ENCODE results near the gene DOLPP1. TPM values are rescaled to one million over a fixed set of nuclear protein-coding genes. Genes with fewer than 3 reads are reported as not detected.

The DOLPP1 gene
- total RNA-seq, 2 donors from 2014 or later = 30.1 to 30.4 TPM

DNA sequence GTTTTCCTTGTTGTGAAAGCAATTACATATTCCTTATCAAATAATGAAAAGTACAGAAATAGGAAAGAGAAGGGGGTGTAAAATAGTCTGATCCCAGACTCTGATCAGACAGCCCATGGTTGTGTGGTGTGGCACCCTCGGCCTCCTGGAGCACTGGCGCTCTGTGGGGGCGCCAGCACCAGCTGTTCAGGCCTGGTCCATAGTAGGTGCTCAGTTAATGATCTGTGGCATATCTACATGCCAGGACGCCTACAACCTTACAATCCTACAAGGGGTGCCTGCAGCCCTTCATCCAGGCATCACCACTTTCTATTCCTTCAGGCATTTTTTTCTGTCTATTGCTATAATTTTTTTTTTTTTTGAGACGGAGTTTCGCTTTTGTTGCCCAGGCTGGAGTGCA lies 27.9 kb upstream of the DOLPP1 start:
- TF ChIP-seq, protein P1, sequence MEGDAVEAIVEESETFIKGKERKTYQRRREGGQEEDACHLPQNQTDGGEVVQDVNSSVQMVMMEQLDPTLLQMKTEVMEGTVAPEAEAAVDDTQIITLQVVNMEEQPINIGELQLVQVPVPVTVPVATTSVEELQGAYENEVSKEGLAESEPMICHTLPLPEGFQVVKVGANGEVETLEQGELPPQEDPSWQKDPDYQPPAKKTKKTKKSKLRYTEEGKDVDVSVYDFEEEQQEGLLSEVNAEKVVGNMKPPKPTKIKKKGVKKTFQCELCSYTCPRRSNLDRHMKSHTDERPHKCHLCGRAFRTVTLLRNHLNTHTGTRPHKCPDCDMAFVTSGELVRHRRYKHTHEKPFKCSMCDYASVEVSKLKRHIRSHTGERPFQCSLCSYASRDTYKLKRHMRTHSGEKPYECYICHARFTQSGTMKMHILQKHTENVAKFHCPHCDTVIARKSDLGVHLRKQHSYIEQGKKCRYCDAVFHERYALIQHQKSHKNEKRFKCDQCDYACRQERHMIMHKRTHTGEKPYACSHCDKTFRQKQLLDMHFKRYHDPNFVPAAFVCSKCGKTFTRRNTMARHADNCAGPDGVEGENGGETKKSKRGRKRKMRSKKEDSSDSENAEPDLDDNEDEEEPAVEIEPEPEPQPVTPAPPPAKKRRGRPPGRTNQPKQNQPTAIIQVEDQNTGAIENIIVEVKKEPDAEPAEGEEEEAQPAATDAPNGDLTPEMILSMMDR (conservative IDR thresholded peaks at IDR 0.05) = no peak
- no peaks in the 10 kb centered on the region for H3K9me3 Mint-ChIP-seq
- peaks cover 10% of the 10 kb centered on the region for H3K36me3 ChIP-seq (ENCODE audit: control insufficient read depth, insufficient read depth, low read length)
- 95% methylated on average over 5 to 6 of the region's 6 CpGs for WGBS, 2 experiments (ENCODE audit: insufficient coverage in 1 of 2, insufficient read length in 1 of 2)
- H3K36me3 Mint-ChIP-seq (ENCODE audit: low read depth) = peaks cover 24% of the 10 kb centered on the region
- no peak overlapping the region for H3K4me3 Mint-ChIP-seq
- DNase-seq = no peak
- H3K27me3 ChIP-seq (ENCODE audit: control insufficient read depth, insufficient read depth, low read length, poor library complexity, severe bottlenecking) = no peaks in the 10 kb centered on the region
- no peaks in the 10 kb centered on the region for H3K4me1 Mint-ChIP-seq
- no peaks in the 10 kb centered on the region for H3K9me3 ChIP-seq (ENCODE audit: control insufficient read depth, low read length)
- no peaks in the 10 kb centered on the region for H3K27me3 Mint-ChIP-seq (ENCODE audit: insufficient read depth)
- no peak overlapping the region for H3K27ac ChIP-seq (ENCODE audit: low read depth, low read length)
- no peak overlapping the region for H3K27ac Mint-ChIP-seq
- no peak overlapping the region for H3K4me3 ChIP-seq (ENCODE audit: low read length)
- H3K9ac ChIP-seq (ENCODE audit: extremely low read depth, low read length, poor library complexity, severe bottlenecking) = no peak overlapping the region
- no peaks in the 10 kb centered on the region for H3K4me1 ChIP-seq (ENCODE audit: control insufficient read depth, insufficient read depth, low read length)

- Histone ChIP-seq H3K9ac (ENCODE audit: extremely low read depth, low read length, poor library complexity, severe bottlenecking) (no peak overlapping the region), H3K4me1 (ENCODE audit: control insufficient read depth, insufficient read depth, low read length) (no peaks in the 10 kb centered on the region), H3K4me3 (ENCODE audit: low read length) (no peak overlapping the region), H3K9me3 (ENCODE audit: control insufficient read depth, low read length) (no peaks in the 10 kb centered on the region), H3K36me3 (ENCODE audit: control insufficient read depth, insufficient read depth, low read length) (peaks cover 8% of the 10 kb centered on the region), H3K27me3 (ENCODE audit: control insufficient read depth, insufficient read depth, low read length, poor library complexity, severe bottlenecking) (no peaks in the 10 kb centered on the region), H3K27ac (ENCODE audit: low read depth, low read length) (no peak overlapping the region)
- no peaks in the 10 kb centered on the region for H3K27me3 Mint-ChIP-seq (ENCODE audit: insufficient read depth)
- H3K4me1 Mint-ChIP-seq = no peaks in the 10 kb centered on the region
- H3K27ac Mint-ChIP-seq = no peak overlapping the region
- peaks cover 22% of the 10 kb centered on the region for H3K36me3 Mint-ChIP-seq (ENCODE audit: low read depth)
- no peak for DNase-seq
- WGBS, 2 experiments (ENCODE audit: insufficient coverage in 1 of 2, insufficient read length in 1 of 2) = 85 to 92% methylated on average over 5 of the region's 5 CpGs
- H3K4me3 Mint-ChIP-seq = no peak overlapping the region
- TF ChIP-seq, protein P1 (conservative IDR thresholded peaks at IDR 0.05) = no peak
- H3K9me3 Mint-ChIP-seq = no peaks in the 10 kb centered on the region
These were observed 26.6 kb upstream of the DOLPP1 start for GRCh38 chr9:129054163-129054851.

GRCh38 chr9:129058965-129059795 lies 21.7 kb upstream of the DOLPP1 start:
- TF ChIP-seq, protein P1 (conservative IDR thresholded peaks at IDR 0.05) = no peak
- peak; percentile 26 for DNase-seq
- Mint-ChIP-seq H3K9me3 (no peaks in the 10 kb centered on the region), H3K27ac (no peak overlapping the region), H3K4me3 (no peak overlapping the region), H3K36me3 (ENCODE audit: low read depth) (peaks cover 29% of the 10 kb centered on the region), H3K27me3 (ENCODE audit: insufficient read depth) (no peaks in the 10 kb centered on the region), H3K4me1 (no peaks in the 10 kb centered on the region)
- Histone ChIP-seq H3K27ac (ENCODE audit: low read depth, low read length) (no peak overlapping the region), H3K4me1 (ENCODE audit: control insufficient read depth, insufficient read depth, low read length) (no peaks in the 10 kb centered on the region), H3K9me3 (ENCODE audit: control insufficient read depth, low read length) (no peaks in the 10 kb centered on the region), H3K9ac (ENCODE audit: extremely low read depth, low read length, poor library complexity, severe bottlenecking) (no peak overlapping the region), H3K36me3 (ENCODE audit: control insufficient read depth, insufficient read depth, low read length) (peaks cover 21% of the 10 kb centered on the region), H3K27me3 (ENCODE audit: control insufficient read depth, insufficient read depth, low read length, poor library complexity, severe bottlenecking) (no peaks in the 10 kb centered on the region), H3K4me3 (ENCODE audit: low read length) (no peak overlapping the region)
- 91 to 96% methylated on average over 14 to 21 of the region's 21 CpGs for WGBS, 2 experiments (ENCODE audit: insufficient coverage in 1 of 2, insufficient read length in 1 of 2)
